Epidermal melanocyte (primary cell): ENCODE results near the gene MKLN1.
"Not testable (repeated sequence)": the region's sequence is repeated elsewhere in the genome, so short reads cannot be mapped to it uniquely, and the experiment has no call there.

ENCODE experiments used
- DNase-seq: peaks from one replicate; pipeline ENCODE4 v3.0.0; 2011; ENCODE audit warnings: low spot score; ENCODE audit not compliant: insufficient read length

The MKLN1 gene

GRCh38 chr7:131455546-131455945, 127.9 kb downstream of the MKLN1 start:
- no peak for DNase-seq

DNA sequence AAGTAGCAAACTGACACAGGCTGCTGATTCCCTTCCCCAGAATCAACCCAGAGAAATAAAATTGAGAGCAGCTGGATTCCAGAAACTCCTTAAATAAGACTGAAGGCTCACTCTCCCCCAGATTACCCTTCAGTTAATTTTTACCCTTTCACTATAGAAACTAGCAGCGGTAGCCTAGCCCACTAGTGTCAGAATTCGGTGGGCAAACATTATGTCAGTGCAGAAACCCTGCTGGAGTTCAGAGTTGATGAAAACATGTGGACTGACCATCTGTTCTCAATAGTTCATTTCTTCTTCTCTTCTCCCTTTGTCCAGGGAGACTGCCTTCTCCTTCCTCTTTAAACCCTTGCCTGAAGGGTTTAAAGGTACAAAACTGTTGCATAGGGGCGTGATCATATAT, 128.7 kb downstream of the MKLN1 start:
- no peak for DNase-seq

DNA sequence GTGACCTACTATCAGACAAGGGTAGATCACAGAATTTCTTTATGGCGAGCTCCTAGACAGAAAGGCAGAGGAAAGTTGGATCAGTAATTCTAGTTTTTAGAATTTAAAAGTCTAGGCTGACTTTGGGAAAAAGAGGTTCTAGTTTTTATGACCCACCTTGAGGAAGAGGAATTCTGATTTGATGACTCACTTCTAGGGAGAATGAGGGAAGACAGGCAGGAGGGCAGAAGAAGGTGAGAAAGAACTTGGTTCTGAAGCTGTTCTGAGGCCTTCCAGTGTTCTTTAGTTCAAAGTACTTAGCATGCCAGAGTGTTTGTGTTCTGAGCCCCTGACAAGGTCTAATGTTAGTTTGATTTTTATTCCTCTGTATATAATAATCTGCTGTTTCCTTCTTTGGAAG, 131.6 kb downstream of the MKLN1 start:
- DNase-seq, result no peak

DNA sequence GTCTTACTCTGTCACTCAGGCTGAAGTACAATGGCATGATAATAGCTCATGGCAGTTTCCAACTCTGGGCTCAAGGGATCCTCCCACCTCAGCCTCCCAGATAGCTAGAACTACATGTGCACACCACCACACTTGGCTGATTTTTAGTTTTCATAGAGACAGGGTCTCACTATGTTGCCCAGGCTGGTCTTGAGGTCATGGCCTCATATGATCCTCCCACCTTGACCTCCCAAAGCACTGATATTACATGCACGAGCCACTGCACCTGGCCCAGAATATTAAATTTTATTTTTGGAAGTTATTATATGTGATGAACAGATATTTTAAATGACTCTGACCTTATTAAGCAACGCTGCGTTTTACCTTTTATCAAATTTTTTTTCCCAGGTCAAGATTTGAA, 134.4 kb downstream of the MKLN1 start:
- no peak for DNase-seq

DNA sequence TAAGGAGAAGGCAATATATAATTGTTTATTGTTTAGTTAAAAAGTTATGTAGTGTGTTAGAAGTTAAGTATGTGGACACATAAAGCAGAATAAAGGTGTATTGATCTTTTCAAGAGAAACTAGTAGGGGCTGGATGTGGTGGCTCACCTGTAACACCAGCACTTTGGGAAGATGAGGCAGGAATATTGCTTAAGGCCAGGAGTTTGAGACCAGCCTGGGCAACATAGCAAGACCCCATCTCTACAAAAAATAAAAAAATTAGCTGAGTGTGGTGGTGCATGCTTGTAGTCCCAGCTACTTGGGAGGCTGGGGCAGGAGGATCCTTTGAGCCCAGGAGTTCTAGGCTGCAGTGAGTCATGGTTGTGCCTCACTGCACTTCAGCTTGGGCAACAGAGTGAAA, 135.0 kb downstream of the MKLN1 start:
- DNase-seq, result not testable (repeated sequence)

- no peak for DNase-seq
Observed at GRCh38 chr7:131466735-131467365, 139.2 kb downstream of the MKLN1 start.

DNA sequence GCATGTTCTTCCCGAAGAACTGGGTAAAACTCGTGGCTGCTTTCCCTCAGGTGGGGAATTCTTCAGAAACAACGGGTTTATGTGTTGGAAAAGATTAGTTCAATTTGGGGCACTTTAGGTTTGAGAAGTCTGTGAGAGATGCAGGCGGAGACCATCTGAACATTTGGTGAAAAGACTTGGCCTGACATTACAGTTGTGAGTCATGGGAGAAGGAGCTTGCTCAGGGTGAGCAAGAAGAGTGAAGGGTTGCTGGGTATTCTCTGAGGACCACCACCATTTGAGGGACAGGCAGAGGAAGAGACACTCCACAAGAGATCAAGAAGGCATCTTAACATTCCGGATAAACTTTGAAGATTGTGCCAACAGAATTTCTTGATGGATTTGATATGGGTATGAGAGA, 140.1 kb downstream of the MKLN1 start:
- no peak for DNase-seq

GRCh38 chr7:131471250-131472004, 143.8 kb downstream of the MKLN1 start:
- no peak for DNase-seq

- DNase-seq, result no peak
Observed at GRCh38 chr7:131476740-131477139, 149.1 kb downstream of the MKLN1 start.

DNA sequence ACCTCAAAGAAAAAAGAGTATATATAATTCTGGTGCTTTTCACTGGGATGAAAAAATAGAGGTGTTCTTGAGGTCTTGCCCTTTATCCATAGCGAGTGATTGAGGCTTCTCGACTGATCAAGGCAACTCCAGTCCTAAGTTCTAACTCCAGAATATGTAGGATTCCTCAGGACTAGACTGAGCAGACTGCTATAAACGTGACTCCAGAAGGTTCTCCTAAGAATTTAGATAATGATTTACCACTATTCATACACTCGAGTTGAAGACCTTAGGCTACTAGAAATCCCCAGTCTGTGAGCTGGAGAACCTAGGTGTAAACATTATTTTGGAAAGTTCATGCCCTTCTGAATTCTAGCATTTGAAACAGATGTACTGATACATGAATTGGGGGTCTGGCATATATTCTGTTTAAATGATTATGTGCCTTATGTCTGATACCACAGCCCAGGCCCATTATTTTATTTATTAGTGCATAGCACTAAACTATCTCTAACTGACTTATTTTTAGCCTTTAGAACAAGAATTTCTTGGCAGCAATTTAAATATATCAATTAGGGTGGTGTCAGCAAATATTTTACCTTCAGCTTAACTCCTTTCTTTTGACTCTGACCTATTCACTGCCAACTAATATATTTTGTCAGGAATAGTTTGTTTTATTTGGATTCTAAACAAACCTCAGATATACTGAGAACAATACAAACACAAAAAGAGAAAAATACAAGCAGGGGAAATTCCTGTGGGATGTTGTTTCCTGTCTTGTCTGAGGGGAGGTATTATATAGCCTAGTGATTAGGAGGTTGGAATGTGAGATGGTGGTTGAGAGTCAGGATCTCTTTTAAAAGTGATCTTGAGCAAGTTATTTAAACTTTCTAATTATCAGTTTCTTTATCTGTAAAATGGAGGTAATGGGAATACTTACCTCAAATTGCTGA, 153.0 kb downstream of the MKLN1 start:
- no peak for DNase-seq

DNA sequence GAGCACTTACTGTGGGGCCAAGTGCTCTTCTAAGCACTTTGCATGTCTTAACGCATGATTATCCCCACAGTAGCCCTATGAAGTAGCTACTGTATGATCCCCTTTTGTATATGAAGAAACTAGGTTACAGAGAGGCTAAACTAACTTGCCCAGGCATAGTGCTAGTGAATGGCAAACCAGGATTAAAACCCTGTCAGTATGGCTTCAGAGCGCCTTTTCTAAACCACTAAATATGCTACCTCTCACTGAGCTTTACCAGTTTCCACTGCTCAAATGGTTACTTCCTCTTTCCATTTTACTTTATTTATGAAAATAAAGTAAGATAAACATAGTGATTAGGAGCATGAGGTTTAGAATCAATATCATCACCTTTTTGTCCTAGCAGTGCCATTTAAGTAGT, 155.1 kb downstream of the MKLN1 start:
- DNase-seq, result no peak

DNA sequence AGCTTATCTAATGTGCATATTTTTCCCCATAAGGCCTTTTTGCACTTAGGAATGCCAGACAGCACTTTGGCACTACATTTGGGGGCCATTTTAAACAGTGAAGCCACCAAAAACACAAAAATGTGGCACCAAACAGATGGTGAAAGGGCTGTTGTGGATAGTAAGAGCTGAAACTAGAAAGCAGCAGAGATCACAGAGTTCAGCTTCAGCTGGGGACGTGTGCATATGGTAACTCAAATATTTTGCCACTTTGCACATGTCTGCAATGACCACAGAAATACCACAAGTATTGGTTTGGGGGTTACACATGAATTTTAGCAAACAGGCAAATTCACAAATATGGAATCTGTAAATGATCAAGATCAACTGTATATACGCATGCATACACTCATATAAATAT, 155.9 kb downstream of the MKLN1 start:
- no peak for DNase-seq

DNA sequence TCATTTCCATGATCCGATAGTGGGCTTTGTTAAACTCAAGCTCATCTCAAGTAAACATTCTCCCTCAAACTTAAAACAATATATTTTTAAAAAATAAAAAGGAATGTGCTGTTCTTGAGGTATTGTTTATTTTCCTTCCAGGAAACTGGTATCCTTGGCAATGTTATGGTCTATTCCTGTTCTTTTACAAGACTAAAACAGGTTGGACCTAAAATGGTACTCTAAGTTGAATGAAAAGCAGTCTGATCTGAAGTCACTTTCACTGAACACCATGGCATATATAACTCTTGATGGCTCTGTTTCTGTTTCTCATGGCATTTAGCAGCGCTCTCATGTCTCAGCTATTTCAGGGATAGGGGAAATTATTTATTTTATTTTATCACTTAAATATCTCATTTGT, 158.7 kb downstream of the MKLN1 start:
- DNase-seq, result no peak

- no peak for DNase-seq
Observed at GRCh38 chr7:131487217-131487616, 159.5 kb downstream of the MKLN1 start.

DNA sequence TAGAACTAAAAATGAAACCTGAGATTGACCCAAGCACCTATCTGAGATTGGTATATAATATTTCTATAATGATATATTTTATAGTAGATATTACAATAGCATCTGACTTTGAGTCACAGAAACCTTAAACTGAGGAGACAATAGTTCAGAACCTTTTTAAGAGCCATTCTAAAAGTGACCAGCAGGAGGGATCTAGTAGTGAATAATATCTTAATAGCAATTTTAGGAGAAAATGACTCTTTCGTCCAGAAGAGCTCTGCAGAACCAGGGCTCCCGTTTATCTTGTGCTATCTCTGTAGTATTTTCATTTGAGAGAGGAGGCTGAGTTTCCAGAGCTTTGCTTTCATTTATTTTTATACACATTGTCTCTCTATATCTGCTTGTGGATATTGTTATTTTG, 160.7 kb downstream of the MKLN1 start:
- no peak for DNase-seq

DNA sequence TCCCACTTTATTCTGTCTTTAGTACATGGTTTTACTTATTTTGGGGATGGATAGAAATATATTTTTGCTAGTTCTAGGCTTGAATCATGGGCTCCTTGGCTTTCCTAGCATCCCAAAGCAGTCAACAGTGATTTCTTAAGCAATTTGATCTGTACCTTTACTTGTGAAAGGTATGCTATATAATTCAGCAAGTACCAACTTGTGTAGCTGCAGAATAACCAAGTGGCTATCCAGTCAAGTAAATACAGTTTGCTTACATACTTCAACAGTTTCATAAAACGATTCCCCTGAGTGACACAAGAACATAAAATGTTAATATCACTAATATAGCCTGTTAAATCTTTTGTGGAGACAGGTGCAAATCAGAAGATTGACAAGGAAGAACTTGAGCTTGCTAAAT, 161.5 kb downstream of the MKLN1 start:
- no peak for DNase-seq

GRCh38 chr7:131489881-131490280, 162.2 kb downstream of the MKLN1 start:
- DNase-seq, result no peak

- no peak for DNase-seq
Observed at GRCh38 chr7:131493081-131493480, 165.4 kb downstream of the MKLN1 start.

DNA sequence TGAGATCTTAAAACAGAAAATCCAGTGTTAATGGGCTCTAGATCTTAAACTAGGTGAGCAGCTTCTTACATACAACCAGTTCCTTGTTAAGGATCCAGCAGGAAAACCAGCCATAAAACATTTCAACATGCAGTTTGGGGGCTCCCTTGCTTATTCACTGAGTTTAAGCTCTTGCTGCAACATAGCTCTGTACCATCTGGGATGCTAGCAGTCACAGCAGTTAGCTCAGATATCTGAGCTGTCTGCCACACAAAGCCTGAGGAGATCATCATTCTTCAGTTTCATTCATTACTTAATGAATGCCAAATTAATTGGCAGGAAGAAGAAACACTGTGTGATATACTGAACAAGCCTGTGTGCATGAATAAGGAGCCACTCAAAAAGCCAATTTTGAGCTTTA, 165.9 kb downstream of the MKLN1 start:
- DNase-seq, result no peak

- DNase-seq, result no peak
Observed at GRCh38 chr7:131494182-131494581, 166.5 kb downstream of the MKLN1 start.

GRCh38 chr7:131495669-131496498, 168.2 kb downstream of the MKLN1 start:
- DNase-seq, result no peak
